Hepatocyte (in vitro differentiated cells): ENCODE data around the gene HOXC12. TPM values are rescaled to one million over a fixed set of nuclear protein-coding genes. Genes with fewer than 3 reads are reported as not detected.

Source experiments
- DNase-seq: peaks from one replicate; pipeline ENCODE4 v3.0.0-alpha.2; 2016; ENCODE audit warnings: low spot score
- H2AFZ ChIP-seq: fragments of 200-600 bp; sonication (generic); 2 replicates; pipeline ENCODE4 v1.6.0; 2016; ENCODE audit warnings: antibody characterized with exemption, mild to moderate bottlenecking
- H3K27ac ChIP-seq: fragments of 200-600 bp; sonication (generic); 2 replicates; pipeline ENCODE4 v1.5.1; 2016; ENCODE audit warnings: mild to moderate bottlenecking
- H3K27me3 ChIP-seq: fragments of 200-600 bp; sonication (generic); 2 replicates; pipeline ENCODE4 v1.6.1; 2016
- H3K36me3 ChIP-seq: fragments of 200-600 bp; sonication (generic); replicated peaks from 2 replicates; pipeline ENCODE4 v1.5.1; 2016; ENCODE audit warnings: low read depth; ENCODE audit not compliant: insufficient read depth
- H3K4me1 ChIP-seq: fragments of 200-600 bp; sonication (generic); 2 replicates; pipeline ENCODE4 v1.5.1; 2016; ENCODE audit warnings: mild to moderate bottlenecking, moderate library complexity; ENCODE audit not compliant: insufficient read depth
- H3K4me2 ChIP-seq: fragments of 200-600 bp; sonication (generic); 2 replicates; pipeline ENCODE4 v1.6.0; 2016
- H3K4me3 ChIP-seq: fragments of 200-600 bp; sonication (generic); 2 replicates; pipeline ENCODE4 v1.5.1; 2016; ENCODE audit warnings: mild to moderate bottlenecking
- H3K79me2 ChIP-seq: fragments of 200-600 bp; sonication (generic); 2 replicates; pipeline ENCODE4 v1.6.0; 2017; ENCODE audit warnings: mild to moderate bottlenecking
- H3K9me2 ChIP-seq: fragments of 200-600 bp; sonication (generic); replicated peaks from 2 replicates; pipeline ENCODE4 v1.6.0; 2017; ENCODE audit warnings: mild to moderate bottlenecking; ENCODE audit not compliant: insufficient read depth
- H3K9me3 ChIP-seq: fragments of 200-600 bp; sonication (generic); 2 replicates; pipeline ENCODE4 v1.5.1; 2016; ENCODE audit warnings: low read depth, mild to moderate bottlenecking
- H4K20me1 ChIP-seq: fragments of 200-600 bp; sonication (generic); 2 replicates; pipeline ENCODE4 v1.6.0; 2016; ENCODE audit warnings: mild to moderate bottlenecking; ENCODE audit not compliant: insufficient read depth, poor library complexity, severe bottlenecking
- CTCF ChIP-seq: fragments of 200-600 bp; sonication (generic); IDR thresholded peaks from 2 replicates; pipeline ENCODE4 v1.5.1; 2016; ENCODE audit warnings: antibody characterized with exemption, mild to moderate bottlenecking; ENCODE audit not compliant: poor library complexity
- EZH2 ChIP-seq: fragments of 200-600 bp; sonication (generic); IDR thresholded peaks from 2 replicates; pipeline ENCODE4 v1.6.1; 2016; ENCODE audit warnings: antibody characterized with exemption, mild to moderate bottlenecking, borderline replicate concordance
- EZH2phosphoT487 ChIP-seq: fragments of 200-600 bp; sonication (generic); IDR thresholded peaks from one replicate; pipeline ENCODE4 v1.6.1; 2018; ENCODE audit warnings: antibody characterized with exemption, mild to moderate bottlenecking, low read depth, moderate library complexity; ENCODE audit not compliant: unreplicated experiment, severe bottlenecking
- WGBS: methylation state at CpG from one replicate; pipeline ENCODE4 v1.1.6; 2016; ENCODE audit warnings: low lambda C conversion rate; ENCODE audit errors: missing lambda C conversion rate; 5-methylcytosine and 5-hydroxymethylcytosine counted together
- polyA plus RNA-seq: library from polyadenylated mRNA; unstranded; fragments of >200 nt; fragmentation: Nextera tagmentation; extraction: Ambion mirVana; gene quantifications from 2 replicates; pipeline ENCODE4 v1.2.1, GENCODE V29; 2016
- total RNA-seq: library from RNA; depleted of rRNA; stranded (reverse); fragments of >200 nt; gene quantifications from 2 replicates; pipeline ENCODE4 v1.2.3, GENCODE V29; 2014

Gene HOXC12
- total and polyA plus RNA-seq, 2 experiments from 2014 or later, result not detected

GRCh38 chr12:53940443-53941014 lies 14.2 kb upstream of the HOXC12 start:
- Histone ChIP-seq H3K27ac (no peak overlapping the region), H3K4me1 (no peaks in the 10 kb centered on the region), H3K4me3 (no peak overlapping the region), H3K79me2 (no peaks in the 10 kb centered on the region), H3K36me3 (no peaks in the 10 kb centered on the region), H2AFZ (no peak overlapping the region), H3K9me2 (no peaks in the 10 kb centered on the region), H3K4me2 (no peak overlapping the region), H3K27me3 (peaks cover 99% of the 10 kb centered on the region), H4K20me1 (no peaks in the 10 kb centered on the region), H3K9me3 (no peaks in the 10 kb centered on the region)
- TF ChIP-seq EZH2phosphoT487, result no peak
- no peak for TF ChIP-seq EZH2
- TF ChIP-seq CTCF, result no peak
- DNase-seq, result no peak
- 26% methylated on average over 9 of the region's 9 CpGs for WGBS

- DNase-seq, result no peak
- H3K36me3 ChIP-seq, result no peaks in the 10 kb centered on the region
- H3K9me3 ChIP-seq, result no peaks in the 10 kb centered on the region
- H2AFZ ChIP-seq, result no peak overlapping the region
- no peak overlapping the region for H3K27ac ChIP-seq
- H3K4me2 ChIP-seq, result no peak overlapping the region
- TF ChIP-seq CTCF (no peak), EZH2 (no peak), EZH2phosphoT487 (no peak)
- no peaks in the 10 kb centered on the region for H3K9me2 ChIP-seq
- H4K20me1 ChIP-seq, result no peaks in the 10 kb centered on the region
- H3K79me2 ChIP-seq, result no peaks in the 10 kb centered on the region
- no peak overlapping the region for H3K4me3 ChIP-seq
- no peaks in the 10 kb centered on the region for H3K4me1 ChIP-seq
- peaks cover 99% of the 10 kb centered on the region for H3K27me3 ChIP-seq
Observed at GRCh38 chr12:53941187-53941586, 13.5 kb upstream of the HOXC12 start.

GRCh38 chr12:53941750-53942149 lies 13.0 kb upstream of the HOXC12 start:
- Histone ChIP-seq H3K9me2 (no peaks in the 10 kb centered on the region), H3K9me3 (no peaks in the 10 kb centered on the region), H3K4me1 (no peaks in the 10 kb centered on the region), H3K4me3 (no peak overlapping the region), H3K4me2 (no peak overlapping the region), H4K20me1 (no peaks in the 10 kb centered on the region), H2AFZ (no peak overlapping the region), H3K36me3 (no peaks in the 10 kb centered on the region), H3K27ac (no peak overlapping the region), H3K79me2 (no peaks in the 10 kb centered on the region), H3K27me3 (peaks cover 99% of the 10 kb centered on the region)
- TF ChIP-seq EZH2phosphoT487 (no peak), EZH2 (no peak), CTCF (no peak)
- DNase-seq, result no peak
- WGBS, result 26% methylated on average over 5 of the region's 5 CpGs

GRCh38 chr12:53942467-53942997 lies 12.2 kb upstream of the HOXC12 start:
- H3K4me1 ChIP-seq, result no peaks in the 10 kb centered on the region
- H3K27me3 ChIP-seq, result peaks cover 99% of the 10 kb centered on the region
- H3K4me2 ChIP-seq, result no peak overlapping the region
- no peaks in the 10 kb centered on the region for H3K79me2 ChIP-seq
- no peaks in the 10 kb centered on the region for H3K36me3 ChIP-seq
- no peaks in the 10 kb centered on the region for H3K9me3 ChIP-seq
- DNase-seq, result no peak
- no peaks in the 10 kb centered on the region for H3K9me2 ChIP-seq
- 36% methylated on average over 2 of the region's 2 CpGs for WGBS
- no peaks in the 10 kb centered on the region for H4K20me1 ChIP-seq
- H3K4me3 ChIP-seq, result no peak overlapping the region
- no peak overlapping the region for H2AFZ ChIP-seq
- no peak overlapping the region for H3K27ac ChIP-seq
- no peak for TF ChIP-seq EZH2
- no peak for TF ChIP-seq EZH2phosphoT487
- TF ChIP-seq CTCF, result no peak
